ENCODE measurements around the gene NLRP5.

DNA sequence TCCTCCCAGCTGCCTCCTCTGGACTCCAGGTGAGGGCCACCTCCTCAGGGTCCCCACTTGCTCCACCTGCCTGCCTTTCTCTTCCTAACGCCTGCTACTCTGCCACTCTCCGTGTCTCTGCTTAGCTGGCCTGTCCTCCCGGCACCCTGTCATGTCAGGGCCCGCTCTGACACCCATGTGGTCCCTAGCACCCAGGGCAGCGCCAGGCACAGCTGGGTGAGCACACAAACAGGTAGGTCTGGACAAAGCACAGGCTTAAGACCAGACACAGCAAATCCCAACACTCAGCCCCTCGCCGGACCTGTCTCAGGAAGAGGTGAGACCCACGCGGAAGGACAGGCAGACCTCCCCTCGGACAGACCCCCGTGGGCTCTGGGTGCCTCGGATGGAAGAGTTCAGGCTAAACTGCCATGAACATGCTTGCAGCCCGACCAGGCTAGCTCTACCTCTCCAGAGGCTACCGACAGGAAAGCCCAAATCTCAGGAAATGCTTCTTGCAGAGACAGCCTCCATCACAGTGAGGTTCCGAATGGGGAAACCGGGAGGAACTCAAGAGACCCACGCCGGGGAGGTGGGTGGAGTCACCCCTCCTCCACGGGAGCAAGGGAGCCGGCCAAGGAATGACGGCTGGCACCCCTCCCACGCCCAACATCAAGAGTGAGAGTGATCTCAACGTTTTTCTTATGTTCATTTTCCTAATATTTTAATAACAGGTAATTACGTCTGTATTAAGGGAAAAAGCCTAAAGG, 122.0 kb downstream of the NLRP5 start:
- TF ChIP-seq, protein P1, sequence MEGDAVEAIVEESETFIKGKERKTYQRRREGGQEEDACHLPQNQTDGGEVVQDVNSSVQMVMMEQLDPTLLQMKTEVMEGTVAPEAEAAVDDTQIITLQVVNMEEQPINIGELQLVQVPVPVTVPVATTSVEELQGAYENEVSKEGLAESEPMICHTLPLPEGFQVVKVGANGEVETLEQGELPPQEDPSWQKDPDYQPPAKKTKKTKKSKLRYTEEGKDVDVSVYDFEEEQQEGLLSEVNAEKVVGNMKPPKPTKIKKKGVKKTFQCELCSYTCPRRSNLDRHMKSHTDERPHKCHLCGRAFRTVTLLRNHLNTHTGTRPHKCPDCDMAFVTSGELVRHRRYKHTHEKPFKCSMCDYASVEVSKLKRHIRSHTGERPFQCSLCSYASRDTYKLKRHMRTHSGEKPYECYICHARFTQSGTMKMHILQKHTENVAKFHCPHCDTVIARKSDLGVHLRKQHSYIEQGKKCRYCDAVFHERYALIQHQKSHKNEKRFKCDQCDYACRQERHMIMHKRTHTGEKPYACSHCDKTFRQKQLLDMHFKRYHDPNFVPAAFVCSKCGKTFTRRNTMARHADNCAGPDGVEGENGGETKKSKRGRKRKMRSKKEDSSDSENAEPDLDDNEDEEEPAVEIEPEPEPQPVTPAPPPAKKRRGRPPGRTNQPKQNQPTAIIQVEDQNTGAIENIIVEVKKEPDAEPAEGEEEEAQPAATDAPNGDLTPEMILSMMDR (IDR thresholded peaks at IDR 0.05; ENCODE audit: low read depth, low read length): no peak
- no peak for TF ChIP-seq MYC (IDR thresholded peaks at IDR 0.05; ENCODE audit: low read depth, low read length)

Data from NB4 (cell line).